Activated B cell treated with CpG ODN at 0.5 μM for 24 hours (primary cell): Measurements from ENCODE around the gene GALNT17. TPM values are rescaled to one million over a fixed set of nuclear protein-coding genes. Genes with fewer than 3 reads are reported as not detected.

Source experiments
- ATAC-seq: fragments of 200-7000 bp; cut with Tn5 transposase; one replicate; pipeline ENCODE4 v1.10.0; 2021; ENCODE audit warnings: low read depth, mild to moderate bottlenecking, moderate library complexity
- CTCF ChIA-PET: fragments of 350-600 bp; sonication (Branson Sonifier 250); formaldehyde crosslinking; loops from one replicate; lab custom pipeline; 2021; ENCODE audit warnings: antibody characterized with exemption; lab: Charles Lee
- POLR2A ChIA-PET: fragments of 350-600 bp; sonication (Branson Sonifier 250); formaldehyde crosslinking; loops from one replicate; lab custom pipeline; 2021; ENCODE audit warnings: antibody characterized with exemption; lab: Charles Lee
- DNase-seq: peaks from one replicate; pipeline ENCODE4 v3.0.0; 2022
- H3K27ac Mint-ChIP-seq: one replicate; pipeline ENCODE4 v1.8.0; 2020; ENCODE audit warnings: mixed read lengths
- H3K27me3 Mint-ChIP-seq: one replicate; pipeline ENCODE4 v1.8.0; 2021; ENCODE audit warnings: mixed read lengths
- H3K36me3 Mint-ChIP-seq: one replicate; pipeline ENCODE4 v1.8.0; 2021; ENCODE audit warnings: low read depth, mixed read lengths
- H3K4me1 Mint-ChIP-seq: one replicate; pipeline ENCODE4 v1.8.0; 2021; ENCODE audit warnings: mixed read lengths
- H3K4me3 Mint-ChIP-seq: one replicate; pipeline ENCODE4 v1.8.0; 2020; ENCODE audit warnings: mild to moderate bottlenecking, mixed read lengths
- H3K9me3 Mint-ChIP-seq: one replicate; pipeline ENCODE4 v1.8.0; 2020; ENCODE audit warnings: mixed read lengths
- CTCF ChIP-seq: fragments of 200-600 bp; IDR thresholded peaks from one replicate; pipeline ENCODE4 v1.8.0; 2022; ENCODE audit warnings: antibody characterized with exemption, mild to moderate bottlenecking
- intact Hi-C: fragments of 100-400 bp; cut with micrococcal nuclease; formaldehyde crosslinking; loops from one replicate; pipeline ENCODE4 v1.15.1; 2024
- total RNA-seq: library from RNA; stranded (reverse); gene quantifications from 2 replicates; pipeline ENCODE4 v1.2.3, GENCODE V29; 2022

The GALNT17 gene
- total RNA-seq, 1 donor from 2014 or later: not detected

DNA sequence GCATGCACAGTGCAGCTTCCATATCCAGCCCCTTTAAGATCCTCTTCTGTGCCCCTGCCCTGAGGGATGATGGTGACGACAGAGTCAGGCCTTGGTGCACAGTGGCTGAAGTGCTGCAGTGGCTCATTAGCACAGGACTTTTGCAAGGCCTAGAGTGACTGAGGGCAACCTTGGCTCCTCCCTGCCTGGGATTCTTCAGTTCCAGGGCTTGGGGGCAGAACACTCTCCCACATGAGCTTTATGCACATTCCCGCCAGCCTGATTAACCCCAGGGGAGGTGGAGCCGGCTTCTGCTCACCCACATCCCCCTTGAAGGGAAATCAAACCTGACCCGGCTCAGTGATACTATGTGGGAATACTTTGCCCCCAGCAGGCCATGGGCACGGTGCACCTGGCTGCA, 253.4 kb downstream of the GALNT17 start:
- no peaks in the 10 kb centered on the region for H3K4me1 Mint-ChIP-seq

DNA sequence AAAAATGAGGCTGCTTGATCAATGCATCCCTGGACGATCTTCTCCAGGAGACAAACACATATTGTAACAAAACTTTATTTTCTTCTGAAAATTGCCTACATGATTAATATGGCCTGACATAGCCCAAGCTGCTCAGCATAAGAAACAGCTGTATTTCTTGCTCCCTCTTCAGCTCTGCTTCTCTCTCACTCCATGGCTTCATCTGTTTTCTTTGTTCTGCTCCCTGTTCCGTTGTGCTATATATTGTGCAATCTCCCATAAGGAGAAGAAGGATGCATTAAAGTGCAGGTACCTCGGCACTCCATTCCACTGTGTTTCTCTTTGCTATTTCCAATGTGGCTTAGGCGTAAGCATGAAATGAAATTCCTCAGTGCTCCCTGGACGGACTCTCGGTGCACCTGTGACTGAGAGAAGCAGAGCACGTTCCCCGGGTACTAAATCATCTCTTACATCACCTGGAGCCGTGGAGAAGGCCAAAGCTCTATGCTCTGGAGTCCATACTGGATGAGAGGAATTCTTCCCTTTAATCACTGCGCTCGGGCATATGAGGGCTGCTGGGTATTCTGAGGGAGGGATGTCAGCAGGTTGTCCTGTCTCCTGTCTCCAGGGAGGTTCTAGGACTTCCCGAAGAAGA, 254.3 kb downstream of the GALNT17 start:
- Mint-ChIP-seq H3K4me3 (no peak overlapping the region), H3K27ac (no peak overlapping the region), H3K4me1 (no peaks in the 10 kb centered on the region), H3K36me3 (no peaks in the 10 kb centered on the region), H3K27me3 (no peaks in the 10 kb centered on the region), H3K9me3 (peaks cover 2% of the 10 kb centered on the region)
- TF ChIP-seq CTCF: no peak
- intact Hi-C loops: no loop called here
- ATAC-seq (no peak), DNase-seq (no peak)
- ChIA-PET POLR2A (no interaction called here), CTCF (no interaction called here)

More for the DNA sequence above, 253.4 kb downstream of the GALNT17 start:
- Mint-ChIP-seq H3K36me3 (no peaks in the 10 kb centered on the region), H3K27me3 (no peaks in the 10 kb centered on the region), H3K4me3 (no peak overlapping the region), H3K27ac (no peak overlapping the region), H3K9me3 (peaks cover 4% of the 10 kb centered on the region)
- CTCF ChIA-PET: no interaction called here
- intact Hi-C loops: no loop called here
- no peak for DNase-seq
- POLR2A ChIA-PET: no interaction called here
- ATAC-seq: no peak
- no peak for TF ChIP-seq CTCF

DNA sequence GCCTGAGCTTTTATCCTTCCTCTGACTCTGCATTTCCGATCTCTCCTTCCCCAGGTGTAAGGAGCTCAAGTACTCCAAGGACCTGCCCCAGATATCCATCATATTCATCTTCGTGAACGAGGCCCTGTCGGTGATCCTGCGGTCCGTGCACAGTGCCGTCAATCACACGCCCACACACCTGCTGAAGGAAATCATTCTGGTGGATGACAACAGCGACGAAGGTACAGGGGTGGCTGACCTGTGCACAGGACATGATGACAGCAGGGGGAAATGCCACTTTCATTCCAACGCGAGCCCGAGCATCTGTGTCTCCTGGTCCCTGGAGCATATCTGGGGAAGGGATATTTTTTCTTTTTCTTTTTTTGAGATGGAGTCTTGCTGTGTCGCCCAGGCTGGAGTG, 256.2 kb downstream of the GALNT17 start:
- CTCF ChIA-PET: no interaction called here
- Mint-ChIP-seq H3K36me3 (no peaks in the 10 kb centered on the region), H3K4me3 (no peak overlapping the region), H3K27me3 (no peaks in the 10 kb centered on the region), H3K27ac (no peak overlapping the region), H3K9me3 (peaks cover 2% of the 10 kb centered on the region), H3K4me1 (no peaks in the 10 kb centered on the region)
- TF ChIP-seq CTCF: no peak
- DNase-seq: no peak
- intact Hi-C loops: no loop called here
- ATAC-seq: no peak
- POLR2A ChIA-PET: interaction anchor here (0.6 kb wide), 1 partner anchor 353 kb away, joined by 3 read pairs; no protein-coding TSS in a partner anchor

DNA sequence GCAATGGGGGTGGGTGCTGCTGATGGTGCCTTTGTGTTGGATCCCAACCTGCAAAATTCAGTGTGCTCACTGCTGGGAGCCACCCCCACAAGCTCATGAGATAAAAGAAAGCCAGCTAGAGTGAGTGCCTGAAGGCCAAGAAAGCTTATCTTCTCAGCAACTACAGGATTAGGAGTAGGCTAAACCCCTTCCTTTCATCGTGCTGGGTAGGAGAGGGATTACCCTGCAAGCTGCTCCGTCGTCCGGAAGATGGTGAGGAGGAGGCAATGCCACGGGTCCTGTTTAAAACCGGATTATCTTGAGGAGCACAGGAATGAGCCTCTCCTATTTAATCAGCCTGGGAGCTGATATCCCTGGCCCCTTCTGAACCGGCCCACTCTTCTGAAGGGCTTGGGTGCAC, 258.0 kb downstream of the GALNT17 start:
- peaks cover 5% of the 10 kb centered on the region for H3K9me3 Mint-ChIP-seq
- no peaks in the 10 kb centered on the region for H3K36me3 Mint-ChIP-seq
- no peak for TF ChIP-seq CTCF
- DNase-seq: no peak
- ChIA-PET CTCF (no interaction called here), POLR2A (no interaction called here)
- H3K27ac Mint-ChIP-seq: no peak overlapping the region
- no peak for ATAC-seq
- no peaks in the 10 kb centered on the region for H3K27me3 Mint-ChIP-seq
- no peak overlapping the region for H3K4me3 Mint-ChIP-seq
- intact Hi-C loops: no loop called here
- H3K4me1 Mint-ChIP-seq: no peaks in the 10 kb centered on the region

DNA sequence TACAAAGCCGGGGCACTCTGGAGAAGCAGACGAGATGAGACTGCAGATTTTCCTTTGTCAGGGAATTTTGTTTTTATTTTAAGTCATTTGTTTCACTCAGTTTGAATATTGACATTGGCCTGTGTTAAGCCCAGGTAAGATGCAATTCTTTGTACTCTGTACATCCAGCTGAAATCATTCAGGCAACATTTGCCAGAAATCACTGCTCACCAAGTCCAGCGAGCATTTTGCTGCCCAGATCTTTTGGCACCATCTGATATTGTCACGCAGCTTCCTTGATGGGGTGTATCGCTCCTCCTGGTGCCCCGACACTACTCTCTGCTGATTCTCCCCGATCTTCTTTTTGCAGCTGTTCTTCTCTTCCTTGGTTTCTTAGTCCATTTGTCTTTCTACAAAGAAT, 261.7 kb downstream of the GALNT17 start:
- no peak for TF ChIP-seq CTCF
- no peaks in the 10 kb centered on the region for H3K27me3 Mint-ChIP-seq
- DNase-seq: no peak
- POLR2A ChIA-PET: no interaction called here
- ATAC-seq: no peak
- no peak overlapping the region for H3K4me3 Mint-ChIP-seq
- intact Hi-C loops: no loop called here
- H3K4me1 Mint-ChIP-seq: no peaks in the 10 kb centered on the region
- no peak overlapping the region for H3K27ac Mint-ChIP-seq
- peaks cover 10% of the 10 kb centered on the region for H3K9me3 Mint-ChIP-seq
- CTCF ChIA-PET: no interaction called here
- H3K36me3 Mint-ChIP-seq: no peaks in the 10 kb centered on the region
